Femur (tissue), 1 donor: Measurements from ENCODE around the gene C1QTNF12.
"Not testable (repeated sequence)": the region's sequence is repeated elsewhere in the genome, so short reads cannot be mapped to it uniquely, and the experiment has no call there.

Experiments
- DNase-seq: peaks from one replicate; pipeline ENCODE4 v3.0.0-alpha.2; 2017

C1QTNF12 gene

GRCh38 chr1:1259119-1259488 lies 12.6 kb upstream of the C1QTNF12 start:
- no peak for DNase-seq

DNA sequence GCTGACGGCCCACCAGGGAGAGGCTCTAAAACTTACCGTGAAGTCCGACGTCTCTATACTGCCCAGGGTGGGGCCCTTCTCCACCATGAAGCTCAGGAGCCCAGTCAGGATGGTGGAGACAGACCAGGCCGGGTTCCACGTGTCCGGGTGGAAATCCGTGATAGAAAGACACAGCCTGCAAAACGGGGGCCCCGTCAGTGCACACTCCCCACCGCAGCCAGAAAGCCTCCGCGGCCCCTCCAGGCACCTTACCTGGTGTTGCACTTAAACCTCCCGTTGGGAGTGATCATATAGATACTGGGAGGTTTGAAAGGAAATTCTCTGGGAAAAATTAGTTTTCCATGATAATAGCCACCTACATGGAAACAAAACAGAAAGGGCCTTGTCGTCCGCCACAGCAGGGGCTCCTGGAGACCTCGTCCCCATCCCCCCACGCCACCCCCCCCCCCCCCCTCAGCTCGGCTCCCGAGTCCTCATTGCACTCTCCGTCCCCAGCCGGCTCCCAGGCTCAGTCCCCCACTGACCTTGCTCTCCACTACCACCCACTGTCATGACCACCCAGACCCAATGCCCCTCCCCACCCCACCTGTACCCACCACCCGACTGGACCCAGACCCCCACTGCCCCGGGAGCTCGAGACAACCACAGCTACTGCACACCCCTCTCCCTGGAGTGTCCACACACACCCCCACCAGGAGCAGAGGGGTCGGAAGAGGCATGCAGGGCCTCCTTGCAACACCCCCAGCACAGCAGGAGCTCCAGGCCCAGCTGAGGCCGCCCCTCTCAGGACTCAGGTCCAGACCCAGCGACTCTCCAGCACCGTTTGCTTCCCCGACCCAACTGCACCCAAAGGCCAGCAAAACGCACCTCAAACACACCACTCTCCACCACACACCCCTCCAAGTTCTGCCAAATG lies 10.7 kb upstream of the C1QTNF12 start:
- no peak for DNase-seq

DNA sequence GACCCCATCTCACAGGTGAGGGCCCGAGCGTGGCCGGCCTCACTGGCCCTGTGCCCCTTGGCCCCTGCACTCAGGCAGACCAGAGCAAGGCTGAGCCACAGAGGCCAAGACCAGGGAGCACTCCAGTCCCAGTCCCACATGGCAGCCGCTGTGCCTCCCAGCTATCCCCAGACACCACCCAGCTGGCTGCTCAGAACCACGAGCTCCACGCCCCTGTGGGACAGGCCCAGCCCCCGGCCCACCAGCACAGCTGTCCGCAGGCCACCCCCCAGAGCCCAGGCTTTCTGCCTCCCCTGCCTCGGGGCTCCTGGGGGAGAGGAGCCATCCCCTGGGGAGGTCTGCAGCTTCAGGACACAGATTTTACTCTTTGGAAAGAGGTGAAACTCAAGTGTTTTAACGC lies 9.1 kb upstream of the C1QTNF12 start:
- no peak for DNase-seq

DNA sequence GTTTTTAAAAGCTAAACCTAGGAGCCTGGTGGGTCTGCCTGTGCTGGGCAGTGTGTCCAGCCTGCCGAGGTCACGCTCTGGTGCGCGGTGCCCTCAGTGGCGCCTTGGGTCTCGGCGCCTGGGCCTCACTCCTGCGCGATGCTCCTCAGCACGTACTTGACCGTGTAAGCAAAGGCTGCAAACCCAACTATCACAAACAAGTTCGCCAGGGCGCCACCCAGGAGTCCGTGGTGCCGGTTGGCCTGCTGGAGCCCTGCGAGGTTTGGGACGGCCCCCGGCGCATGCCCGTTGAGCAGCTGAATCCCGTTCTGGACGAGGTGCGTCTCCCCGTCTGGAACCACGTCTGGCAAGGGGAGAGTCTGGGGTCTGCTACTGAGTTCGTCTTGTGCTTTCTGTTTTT lies 8.6 kb upstream of the C1QTNF12 start:
- no peak for DNase-seq

- DNase-seq: no peak
These were observed 8.1 kb upstream of the C1QTNF12 start for GRCh38 chr1:1254667-1254998.

GRCh38 chr1:1253972-1254666 lies 7.6 kb upstream of the C1QTNF12 start:
- no peak for DNase-seq

DNA sequence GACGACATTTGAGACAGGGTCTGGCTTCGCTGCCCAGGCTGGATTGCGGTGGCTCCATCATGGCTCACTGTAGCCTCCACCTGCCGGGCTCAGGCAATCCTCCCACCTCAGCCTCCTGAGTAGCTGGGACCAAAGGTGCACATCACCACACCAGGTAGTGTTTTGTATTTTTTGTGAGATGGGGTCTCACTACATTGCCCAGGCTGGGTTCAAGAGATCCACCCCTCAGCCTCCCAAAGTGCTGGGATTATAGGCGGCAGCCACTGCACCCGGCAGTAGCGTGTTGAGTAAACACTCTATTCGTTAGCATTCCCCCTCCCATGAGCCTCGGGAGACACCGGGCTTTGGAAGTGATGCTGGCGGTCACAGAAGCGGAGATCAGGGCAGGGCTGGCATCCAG lies 6.8 kb upstream of the C1QTNF12 start:
- DNase-seq: no peak

DNA sequence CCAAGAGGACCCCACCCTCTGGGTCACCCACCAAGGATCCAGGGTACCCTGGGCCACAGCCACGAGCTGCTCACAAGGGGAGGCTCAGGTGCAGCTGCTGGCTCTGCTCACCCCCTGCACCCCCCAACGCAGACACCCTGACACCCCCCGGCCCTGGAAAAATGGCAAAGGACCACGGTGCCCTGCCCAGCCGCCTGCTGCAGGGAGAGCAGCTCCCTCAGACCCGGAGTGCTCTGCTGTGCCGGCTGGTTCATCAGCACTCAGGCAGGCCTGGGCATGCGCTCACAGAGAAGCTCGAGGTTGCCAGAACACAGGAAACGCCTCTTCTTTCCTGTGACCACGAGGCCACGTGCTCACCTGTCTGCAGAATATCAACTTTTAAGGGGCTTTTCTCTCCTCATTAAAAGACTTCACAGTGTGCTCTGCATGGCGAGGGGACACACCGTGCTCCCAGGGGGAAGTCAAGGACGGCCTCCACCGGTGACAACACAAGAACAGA lies 4.3 kb upstream of the C1QTNF12 start:
- no peak for DNase-seq

DNA sequence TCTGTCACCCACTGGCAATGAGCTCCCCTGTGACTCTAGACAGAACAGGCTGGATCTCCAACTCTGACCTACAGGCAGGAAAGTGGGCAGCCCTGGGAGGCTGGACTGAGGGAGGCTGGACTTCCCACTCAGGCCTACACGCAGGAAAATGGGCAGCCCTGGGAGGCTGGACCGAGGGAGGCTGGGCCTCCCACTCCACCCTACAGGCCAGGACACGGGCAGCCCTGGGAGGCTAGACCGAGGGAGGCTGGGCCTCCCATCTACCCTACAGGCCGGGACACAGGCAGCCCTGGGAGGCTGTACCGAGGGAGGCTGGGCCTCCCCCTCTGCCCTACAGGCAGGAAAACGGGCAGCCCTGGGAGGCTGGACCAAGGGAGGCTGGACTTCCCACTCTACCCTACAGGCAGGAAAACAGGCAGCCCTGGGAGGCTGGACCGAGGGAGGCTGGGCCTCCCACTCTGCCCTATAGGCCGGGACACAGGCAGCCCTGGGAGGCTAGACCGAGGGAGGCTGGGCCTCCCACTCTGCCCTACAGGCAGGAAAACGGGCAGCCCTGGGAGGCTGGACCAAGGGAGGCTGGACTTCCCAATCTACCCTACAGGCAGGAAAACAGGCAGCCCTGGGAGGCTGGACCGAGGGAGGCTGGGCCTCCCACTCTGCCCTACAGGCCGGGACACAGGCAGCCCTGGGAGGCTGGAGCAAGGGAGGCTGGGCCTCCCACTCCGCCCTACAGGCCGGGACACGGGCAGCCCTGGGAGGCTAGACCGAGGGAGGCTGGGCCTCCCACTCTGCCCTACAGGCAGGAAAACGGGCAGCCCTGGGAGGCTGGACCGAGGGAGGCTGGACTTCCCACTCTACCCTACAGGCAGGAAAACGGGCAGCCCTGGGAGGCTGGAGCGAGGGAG lies 1.7 kb upstream of the C1QTNF12 start:
- DNase-seq: not testable (repeated sequence)

DNA sequence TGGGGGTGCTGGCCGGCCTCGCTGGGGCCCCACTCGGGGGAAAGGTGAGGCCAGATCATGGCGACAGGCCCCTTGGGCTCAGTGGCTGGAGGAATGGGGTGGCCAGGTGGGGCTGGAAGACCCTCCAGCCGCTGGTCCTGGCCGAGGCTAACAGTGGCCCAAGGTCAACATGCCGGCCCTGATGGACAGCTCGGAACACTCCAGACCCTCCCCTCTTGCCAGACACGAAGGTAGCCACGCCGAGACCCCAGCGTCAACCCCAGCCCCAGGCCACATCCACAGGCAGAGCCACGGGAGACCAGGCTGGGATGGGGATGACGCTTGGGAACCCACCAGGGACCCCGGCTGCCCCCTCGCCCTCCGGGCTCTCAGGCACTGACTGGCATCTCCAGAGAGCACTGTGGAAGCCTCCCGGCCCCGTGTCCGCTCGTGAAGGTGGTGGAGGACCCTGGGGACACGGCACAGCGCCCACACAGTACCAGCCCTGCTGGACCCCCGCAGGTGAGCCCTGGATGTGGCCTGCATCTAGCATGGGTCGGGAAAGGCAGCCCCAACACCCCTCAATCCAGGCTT lies 905 bp upstream of the C1QTNF12 start:
- no peak for DNase-seq

- DNase-seq: no peak
These were observed 525 bp downstream of the C1QTNF12 start for GRCh38 chr1:1245817-1246576.

DNA sequence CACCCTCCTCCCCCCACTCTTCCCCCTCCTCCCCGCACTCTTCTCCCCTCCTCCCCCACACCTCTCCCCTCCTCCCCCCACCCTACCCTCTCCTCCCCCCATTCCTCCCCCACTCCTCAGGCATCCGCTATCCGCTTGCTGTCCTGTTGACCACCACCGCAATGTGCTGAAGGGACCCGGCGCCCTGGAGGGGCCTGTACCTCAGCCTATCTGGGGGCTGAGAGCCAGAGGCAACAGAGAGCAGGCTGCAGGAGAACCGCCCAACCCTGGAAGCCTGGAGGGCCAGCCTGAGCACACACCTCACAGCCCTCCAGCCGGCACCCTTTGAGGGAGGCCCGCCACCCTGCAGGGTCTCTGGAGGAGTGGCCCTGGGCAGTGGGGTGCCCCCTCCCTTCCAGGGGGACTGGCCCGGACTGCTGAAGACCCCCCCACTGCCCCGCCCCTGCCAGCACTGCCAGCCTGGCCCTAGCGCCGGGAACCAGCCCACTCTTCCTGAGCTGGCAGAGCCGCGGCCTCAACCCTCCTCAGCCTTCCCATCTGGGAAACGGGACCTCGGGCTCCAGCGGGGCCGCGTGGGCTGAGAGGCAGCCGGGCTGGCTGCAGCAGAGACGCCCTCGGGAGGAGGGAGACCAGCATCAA lies 1.2 kb downstream of the C1QTNF12 start:
- DNase-seq: no peak

DNA sequence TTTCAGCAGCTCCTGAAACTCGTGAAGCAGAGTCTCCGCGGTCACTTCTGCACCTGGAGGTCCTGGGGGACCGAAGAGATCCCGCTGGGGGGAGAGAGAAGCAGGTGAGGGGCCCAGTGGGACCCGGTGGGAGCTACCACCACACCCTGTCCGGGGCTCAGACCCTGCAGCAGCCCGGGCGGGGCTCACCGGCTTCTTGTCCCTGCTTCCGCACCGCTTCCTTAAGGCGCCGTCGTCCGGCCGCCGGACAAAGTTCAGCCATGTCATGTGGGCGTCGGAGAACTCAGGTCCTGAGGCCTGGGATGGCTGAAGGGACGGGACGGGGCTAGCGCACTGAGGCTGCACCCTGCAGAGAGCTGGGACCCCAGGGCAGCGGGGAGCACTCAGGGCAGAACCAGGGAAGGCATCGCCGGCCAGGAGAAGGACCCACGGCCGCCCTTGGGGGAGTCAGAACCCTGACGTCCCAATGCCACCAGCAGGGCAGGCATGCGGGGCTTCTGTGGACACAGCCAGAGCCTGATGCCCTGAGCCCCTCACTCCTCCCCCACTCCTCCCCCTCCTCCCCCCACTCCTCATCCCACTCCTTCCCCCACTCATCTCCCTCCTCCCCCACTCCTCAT lies 2.2 kb downstream of the C1QTNF12 start:
- no peak for DNase-seq

DNA sequence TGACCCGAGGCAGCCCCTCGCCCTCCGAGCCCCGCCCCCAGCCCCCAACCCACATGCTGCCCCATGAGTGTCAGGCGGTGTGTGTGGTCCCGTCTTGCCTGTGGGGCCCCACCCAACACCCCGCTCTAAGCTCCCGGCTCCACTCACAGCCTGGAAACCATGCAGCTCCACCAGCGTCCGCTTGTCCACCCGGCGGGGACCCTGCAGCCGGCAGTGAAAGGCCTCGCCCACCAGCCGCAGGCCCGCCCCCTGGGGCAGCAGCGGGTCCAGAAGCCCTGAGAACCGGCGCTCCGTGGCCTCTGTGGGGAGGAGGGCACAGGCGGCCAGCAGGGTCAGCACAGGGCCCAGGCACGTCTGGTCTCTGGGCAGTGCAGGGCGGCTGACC lies 2.7 kb downstream of the C1QTNF12 start:
- DNase-seq: no peak

GRCh38 chr1:1243266-1243660 lies 3.3 kb downstream of the C1QTNF12 start:
- no peak for DNase-seq

GRCh38 chr1:1242461-1243265 lies 3.9 kb downstream of the C1QTNF12 start:
- DNase-seq: no peak

DNA sequence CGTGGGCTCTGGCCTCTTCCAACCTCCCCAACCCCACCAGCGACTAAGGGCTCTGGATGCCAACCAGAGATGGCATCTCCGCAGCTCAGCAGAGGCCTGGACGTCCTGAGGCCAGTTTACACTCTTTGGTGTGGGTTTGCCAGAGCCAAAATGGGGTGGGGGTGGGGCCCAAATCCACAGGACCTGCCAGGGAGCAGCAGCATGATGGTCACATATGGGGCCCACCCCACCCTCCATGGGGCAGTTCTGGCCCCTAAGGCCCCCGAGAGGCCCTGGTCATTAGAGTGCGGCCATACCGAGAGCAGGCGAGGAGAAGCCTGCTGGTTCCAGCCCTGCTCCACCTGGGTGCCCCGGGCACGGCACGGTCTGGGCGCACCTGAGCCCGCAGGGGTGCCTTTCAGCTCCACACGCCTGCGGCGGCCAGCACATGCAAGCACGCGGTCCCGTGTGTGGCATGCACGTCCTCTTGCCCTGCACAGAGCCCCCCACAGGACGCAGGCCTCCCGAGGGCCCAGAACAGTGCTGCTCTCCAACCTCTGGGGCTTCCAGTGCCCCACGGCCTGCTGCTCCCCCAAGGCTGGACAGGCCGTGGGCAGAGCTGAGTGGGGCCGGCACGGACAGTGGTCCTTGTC lies 4.8 kb downstream of the C1QTNF12 start:
- no peak for DNase-seq

GRCh38 chr1:1240822-1241587 lies 5.5 kb downstream of the C1QTNF12 start:
- DNase-seq: no peak

DNA sequence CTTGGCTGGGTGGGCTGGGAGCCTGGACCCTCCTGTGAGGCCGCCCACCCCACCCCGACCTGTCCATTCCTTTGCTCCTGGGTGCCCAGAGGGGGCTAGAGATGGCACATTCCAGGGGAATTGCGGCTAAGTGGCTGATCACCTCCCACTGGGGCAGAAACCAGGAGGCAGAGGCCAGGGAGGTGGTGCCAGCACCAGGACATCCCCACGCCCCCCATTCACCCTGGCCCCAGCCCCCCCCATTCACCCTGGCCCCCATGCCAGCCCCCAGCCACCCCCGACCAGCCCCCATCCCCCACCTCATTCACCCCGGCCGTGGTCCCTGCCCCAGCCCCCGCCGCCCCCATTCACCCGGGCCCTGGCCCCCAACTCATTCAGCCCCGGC lies 6.2 kb downstream of the C1QTNF12 start:
- no peak for DNase-seq
